Astrocyte of the spinal cord (primary cell): Measurements from ENCODE around the gene ERVMER34-1.

ENCODE experiments used
- DNase-seq: peaks from one replicate; pipeline ENCODE4 v3.0.0; 2011; ENCODE audit warnings: low read depth, low spot score
- H3K4me3 ChIP-seq: 2 replicates; pipeline ENCODE4 v1.5.1; 2011; ENCODE audit warnings: low read depth, mild to moderate bottlenecking, low read length, moderate library complexity
- CTCF ChIP-seq: IDR thresholded peaks from 2 replicates; pipeline ENCODE4 v1.5.1; 2012; ENCODE audit warnings: low read depth, mild to moderate bottlenecking, low read length, inconsistent platforms
- in situ Hi-C: cut with HindIII; loops from 2 replicates; pipeline ENCODE4 v1.10.0; 2017; ENCODE audit warnings: low sequenced_read_pairs

ERVMER34-1 gene

GRCh38 chr4:52783069-52783468, 31.8 kb upstream of the ERVMER34-1 start:
- in situ Hi-C loops = no loop called here
- H3K4me3 ChIP-seq = no peak overlapping the region
- no peak for TF ChIP-seq CTCF
- no peak for DNase-seq

GRCh38 chr4:52780617-52781354, 29.6 kb upstream of the ERVMER34-1 start:
- in situ Hi-C loops = no loop called here
- DNase-seq = no peak
- no peak for TF ChIP-seq CTCF
- no peak overlapping the region for H3K4me3 ChIP-seq

GRCh38 chr4:52780206-52780605, 29.0 kb upstream of the ERVMER34-1 start:
- in situ Hi-C loops = no loop called here
- no peak for TF ChIP-seq CTCF
- no peak overlapping the region for H3K4me3 ChIP-seq
- peak; percentile 59 for DNase-seq

GRCh38 chr4:52760256-52760655, 9.0 kb upstream of the ERVMER34-1 start:
- no peak for DNase-seq
- no peak overlapping the region for H3K4me3 ChIP-seq
- no peak for TF ChIP-seq CTCF
- in situ Hi-C loops = no loop called here

GRCh38 chr4:52755426-52755825, 4.2 kb upstream of the ERVMER34-1 start:
- DNase-seq = no peak
- no peak for TF ChIP-seq CTCF
- H3K4me3 ChIP-seq = no peak overlapping the region
- in situ Hi-C loops = no loop called here

- no peak for TF ChIP-seq CTCF
- peak; percentile 33 for DNase-seq
- no peak overlapping the region for H3K4me3 ChIP-seq
- in situ Hi-C loops = no loop called here
Observed at GRCh38 chr4:52752936-52753335, 1.7 kb upstream of the ERVMER34-1 start.

- peak; percentile 19 for DNase-seq
- in situ Hi-C loops = no loop called here
- TF ChIP-seq CTCF = no peak
- H3K4me3 ChIP-seq = peak overlapping the region; percentile 42
Observed at GRCh38 chr4:52751487-52751911, 274 bp upstream of the ERVMER34-1 start.
